ENCODE data around the gene TAF1B. TPM values are rescaled to one million over a fixed set of nuclear protein-coding genes. Genes with fewer than 3 reads are reported as not detected.

Gene TAF1B
- total RNA-seq, 1 experiment from 2014 or later = 52.8 TPM

- no peaks in the 10 kb centered on the region for H3K9me3 ChIP-seq (ENCODE audit: low read depth, low read length, poor library complexity, severe bottlenecking)
- TF ChIP-seq CTCF (conservative IDR thresholded peaks at IDR 0.05; ENCODE audit: low read depth, low read length) (no peak), EZH2 (IDR thresholded peaks at IDR 0.05; ENCODE audit: borderline replicate concordance, low read depth, low read length, poor library complexity, severe bottlenecking) (no peak)
- no peak overlapping the region for H3K27ac ChIP-seq (ENCODE audit: low read depth, low read length, poor library complexity, severe bottlenecking)
- peaks cover 29% of the 10 kb centered on the region for H3K27me3 ChIP-seq (replicated peaks; ENCODE audit: insufficient read depth, low read depth, low read length, poor library complexity)
- no TSS peak for BruUV-seq (replicated peaks)
- H3K4me1 ChIP-seq (ENCODE audit: insufficient read depth, low read length, poor library complexity, severe bottlenecking) = no peaks in the 10 kb centered on the region
- intact Hi-C loops (cut with micrococcal nuclease; ENCODE audit: unreplicated experiment) = no loop called here
- ChIA-PET POLR2A (ENCODE audit: low non-redundant PET) (no interaction called here), CTCF (no interaction called here)
- DNase-seq (ENCODE audit: low spot score) = no peak
- no peaks in the 10 kb centered on the region for H3K36me3 ChIP-seq (ENCODE audit: insufficient read depth, low read length, poor library complexity, severe bottlenecking)
- no peak overlapping the region for H3K4me3 ChIP-seq (ENCODE audit: low read depth, low read length, poor library complexity, severe bottlenecking)
Observed at GRCh38 chr2:9954136-9954535, 110.9 kb downstream of the TAF1B start.

- H3K4me3 ChIP-seq (ENCODE audit: low read depth, low read length, poor library complexity, severe bottlenecking) = no peak overlapping the region
- POLR2A ChIA-PET (ENCODE audit: low non-redundant PET) = no interaction called here
Observed at GRCh38 chr2:9958057-9958456, 114.8 kb downstream of the TAF1B start.

GRCh38 chr2:9959262-9959661 is 116.0 kb downstream of the TAF1B start:
- H3K27me3 ChIP-seq (replicated peaks; ENCODE audit: insufficient read depth, low read depth, low read length, poor library complexity) = peaks cover 5% of the 10 kb centered on the region
- no peak for DNase-seq (ENCODE audit: low spot score)
- ChIA-PET CTCF (no interaction called here), POLR2A (ENCODE audit: low non-redundant PET) (no interaction called here)
- no peaks in the 10 kb centered on the region for H3K9me3 ChIP-seq (ENCODE audit: low read depth, low read length, poor library complexity, severe bottlenecking)
- no peak overlapping the region for H3K27ac ChIP-seq (ENCODE audit: low read depth, low read length, poor library complexity, severe bottlenecking)
- TF ChIP-seq CTCF (conservative IDR thresholded peaks at IDR 0.05; ENCODE audit: low read depth, low read length) = no peak
- no peak for TF ChIP-seq EZH2 (IDR thresholded peaks at IDR 0.05; ENCODE audit: borderline replicate concordance, low read depth, low read length, poor library complexity, severe bottlenecking)
- no peaks in the 10 kb centered on the region for H3K36me3 ChIP-seq (ENCODE audit: insufficient read depth, low read length, poor library complexity, severe bottlenecking)
- H3K4me1 ChIP-seq (ENCODE audit: insufficient read depth, low read length, poor library complexity, severe bottlenecking) = no peaks in the 10 kb centered on the region
- intact Hi-C loops (cut with micrococcal nuclease; ENCODE audit: unreplicated experiment) = no loop called here
- BruUV-seq (replicated peaks) = no TSS peak
- H3K4me3 ChIP-seq (ENCODE audit: low read depth, low read length, poor library complexity, severe bottlenecking) = no peak overlapping the region

More at GRCh38 chr2:9958057-9958456, 114.8 kb downstream of the TAF1B start:
- CTCF ChIA-PET = interaction anchor here (0.7 kb wide), 1 partner anchor 145 kb away, joined by 7 read pairs; no protein-coding TSS in a partner anchor
- TF ChIP-seq CTCF (conservative IDR thresholded peaks at IDR 0.05; ENCODE audit: low read depth, low read length) (no peak), EZH2 (IDR thresholded peaks at IDR 0.05; ENCODE audit: borderline replicate concordance, low read depth, low read length, poor library complexity, severe bottlenecking) (no peak)
- no peaks in the 10 kb centered on the region for H3K9me3 ChIP-seq (ENCODE audit: low read depth, low read length, poor library complexity, severe bottlenecking)
- no peaks in the 10 kb centered on the region for H3K36me3 ChIP-seq (ENCODE audit: insufficient read depth, low read length, poor library complexity, severe bottlenecking)
- DNase-seq (ENCODE audit: low spot score) = no peak
- intact Hi-C loops (cut with micrococcal nuclease; ENCODE audit: unreplicated experiment) = no loop called here
- H3K27me3 ChIP-seq (replicated peaks; ENCODE audit: insufficient read depth, low read depth, low read length, poor library complexity) = peaks cover 17% of the 10 kb centered on the region
- no peaks in the 10 kb centered on the region for H3K4me1 ChIP-seq (ENCODE audit: insufficient read depth, low read length, poor library complexity, severe bottlenecking)
- no peak overlapping the region for H3K27ac ChIP-seq (ENCODE audit: low read depth, low read length, poor library complexity, severe bottlenecking)
- BruUV-seq (replicated peaks) = no TSS peak
